K562 (cell line): Measurements from ENCODE around the gene NAB1. TPM values are rescaled to one million over a fixed set of nuclear protein-coding genes. Genes with fewer than 3 reads are reported as not detected.
A peak's percentile ranks its signal among the peaks of the same experiment; 100 is the strongest.

ENCODE experiments used
- JUNB ChIP-seq: fragments of 450-650 bp; formaldehyde crosslinking; conservative IDR thresholded peaks from 2 replicates; pipeline ENCODE4 v1.4.0; 2020; ENCODE audit warnings: mild to moderate bottlenecking
- KDM1A ChIP-seq, 2 experiments: fragments of 450-650 bp; IDR thresholded peaks; 2 replicates each; pipeline ENCODE4 v1.6.1; 2016; ENCODE audit warnings: mild to moderate bottlenecking in 2 of 2
- LEF1 ChIP-seq: fragments of 450-650 bp; IDR thresholded peaks from 2 replicates; pipeline ENCODE4 v1.6.1; 2016; ENCODE audit warnings: mild to moderate bottlenecking
- POLR2G ChIP-seq: fragments of 200-400 bp; formaldehyde crosslinking; IDR thresholded peaks from 2 replicates; pipeline ENCODE4 v1.6.1; 2017; ENCODE audit warnings: low read depth, mild to moderate bottlenecking, antibody characterized with exemption, low read length, moderate library complexity
- SRSF1 ChIP-seq: fragments of 200-400 bp; formaldehyde crosslinking; IDR thresholded peaks from 2 replicates; pipeline ENCODE4 v1.6.1; 2017; ENCODE audit warnings: mild to moderate bottlenecking, low read depth, low read length, moderate library complexity
- ZBTB40 ChIP-seq, 2 experiments: fragments of 450-650 bp in 1 of 2; sonication (generic) in 1 of 2; formaldehyde crosslinking in 1 of 2; IDR thresholded peaks; 2 replicates each; pipeline versions ENCODE4 v1.7.1 to v1.9.0; 2016 to 2022; ENCODE audit warnings: inconsistent platforms in 1 of 2, mild to moderate bottlenecking in 1 of 2, missing genetic modification reagents in 1 of 2
- ZNF75A ChIP-seq: fragments of 450-650 bp; formaldehyde crosslinking; IDR thresholded peaks from 2 replicates; pipeline ENCODE4 v1.4.0; 2020; ENCODE audit warnings: mild to moderate bottlenecking
- polyA plus RNA-seq, 8 experiments: library from polyadenylated mRNA; depleted of rRNA in 4 of 8; stranded (reverse) in 5 of 8; unstranded in 3 of 8; fragments of >200 nt; fragmentation: Nextera tagmentation in 2 of 8; fragmentation: Illumina TruSeq in 1 of 8; extraction: Ambion mirVana in 2 of 8; extraction: Trizol in 1 of 8; gene quantifications; 2 replicates each; pipeline versions ENCODE4 v1.2.1 to v1.2.3, GENCODE V29; 2011 to 2014; ENCODE audit warnings: inconsistent platforms in 1 of 8, missing spikeins in 1 of 8
- total RNA-seq, 7 experiments: library from RNA; depleted of rRNA in 6 of 7; stranded (reverse); fragments of >200 nt in 6 of 7; fragmentation: Illumina TruSeq in 2 of 7; extraction: Trizol in 2 of 7; gene quantifications; 2 replicates each; pipeline versions ENCODE4 v1.2.1 to v1.2.3, GENCODE V29; 2011 to 2021; ENCODE audit warnings: low replicate concordance in 1 of 7
- TF ChIP-seq, protein P1 (sequence below): fragments of 450-650 bp; IDR thresholded peaks from 2 replicates; pipeline ENCODE4 v1.6.1; 2016; ENCODE audit warnings: low read depth
- TF ChIP-seq, protein P2 (sequence below): fragments of 450-650 bp; IDR thresholded peaks from 2 replicates; pipeline ENCODE4 v1.6.1; 2016

The NAB1 gene
- total and polyA plus RNA-seq, 9 of the 15 experiments (the other 6 are each of a cell fraction or from before 2014, with no cell fraction given) = 3.1 to 23.0 (median 16.3) TPM

GRCh38 chr2:190618030-190618429, 30.9 kb upstream of the NAB1 start (continued):
- TF ChIP-seq ZBTB40 (IDR thresholded peaks at IDR 0.05) = no peak
- no peak for TF ChIP-seq ZBTB40 (CRISPR knock-in tag; IDR thresholded peaks at IDR 0.05)
- TF ChIP-seq POLR2G = no peak
- TF ChIP-seq, protein P1, sequence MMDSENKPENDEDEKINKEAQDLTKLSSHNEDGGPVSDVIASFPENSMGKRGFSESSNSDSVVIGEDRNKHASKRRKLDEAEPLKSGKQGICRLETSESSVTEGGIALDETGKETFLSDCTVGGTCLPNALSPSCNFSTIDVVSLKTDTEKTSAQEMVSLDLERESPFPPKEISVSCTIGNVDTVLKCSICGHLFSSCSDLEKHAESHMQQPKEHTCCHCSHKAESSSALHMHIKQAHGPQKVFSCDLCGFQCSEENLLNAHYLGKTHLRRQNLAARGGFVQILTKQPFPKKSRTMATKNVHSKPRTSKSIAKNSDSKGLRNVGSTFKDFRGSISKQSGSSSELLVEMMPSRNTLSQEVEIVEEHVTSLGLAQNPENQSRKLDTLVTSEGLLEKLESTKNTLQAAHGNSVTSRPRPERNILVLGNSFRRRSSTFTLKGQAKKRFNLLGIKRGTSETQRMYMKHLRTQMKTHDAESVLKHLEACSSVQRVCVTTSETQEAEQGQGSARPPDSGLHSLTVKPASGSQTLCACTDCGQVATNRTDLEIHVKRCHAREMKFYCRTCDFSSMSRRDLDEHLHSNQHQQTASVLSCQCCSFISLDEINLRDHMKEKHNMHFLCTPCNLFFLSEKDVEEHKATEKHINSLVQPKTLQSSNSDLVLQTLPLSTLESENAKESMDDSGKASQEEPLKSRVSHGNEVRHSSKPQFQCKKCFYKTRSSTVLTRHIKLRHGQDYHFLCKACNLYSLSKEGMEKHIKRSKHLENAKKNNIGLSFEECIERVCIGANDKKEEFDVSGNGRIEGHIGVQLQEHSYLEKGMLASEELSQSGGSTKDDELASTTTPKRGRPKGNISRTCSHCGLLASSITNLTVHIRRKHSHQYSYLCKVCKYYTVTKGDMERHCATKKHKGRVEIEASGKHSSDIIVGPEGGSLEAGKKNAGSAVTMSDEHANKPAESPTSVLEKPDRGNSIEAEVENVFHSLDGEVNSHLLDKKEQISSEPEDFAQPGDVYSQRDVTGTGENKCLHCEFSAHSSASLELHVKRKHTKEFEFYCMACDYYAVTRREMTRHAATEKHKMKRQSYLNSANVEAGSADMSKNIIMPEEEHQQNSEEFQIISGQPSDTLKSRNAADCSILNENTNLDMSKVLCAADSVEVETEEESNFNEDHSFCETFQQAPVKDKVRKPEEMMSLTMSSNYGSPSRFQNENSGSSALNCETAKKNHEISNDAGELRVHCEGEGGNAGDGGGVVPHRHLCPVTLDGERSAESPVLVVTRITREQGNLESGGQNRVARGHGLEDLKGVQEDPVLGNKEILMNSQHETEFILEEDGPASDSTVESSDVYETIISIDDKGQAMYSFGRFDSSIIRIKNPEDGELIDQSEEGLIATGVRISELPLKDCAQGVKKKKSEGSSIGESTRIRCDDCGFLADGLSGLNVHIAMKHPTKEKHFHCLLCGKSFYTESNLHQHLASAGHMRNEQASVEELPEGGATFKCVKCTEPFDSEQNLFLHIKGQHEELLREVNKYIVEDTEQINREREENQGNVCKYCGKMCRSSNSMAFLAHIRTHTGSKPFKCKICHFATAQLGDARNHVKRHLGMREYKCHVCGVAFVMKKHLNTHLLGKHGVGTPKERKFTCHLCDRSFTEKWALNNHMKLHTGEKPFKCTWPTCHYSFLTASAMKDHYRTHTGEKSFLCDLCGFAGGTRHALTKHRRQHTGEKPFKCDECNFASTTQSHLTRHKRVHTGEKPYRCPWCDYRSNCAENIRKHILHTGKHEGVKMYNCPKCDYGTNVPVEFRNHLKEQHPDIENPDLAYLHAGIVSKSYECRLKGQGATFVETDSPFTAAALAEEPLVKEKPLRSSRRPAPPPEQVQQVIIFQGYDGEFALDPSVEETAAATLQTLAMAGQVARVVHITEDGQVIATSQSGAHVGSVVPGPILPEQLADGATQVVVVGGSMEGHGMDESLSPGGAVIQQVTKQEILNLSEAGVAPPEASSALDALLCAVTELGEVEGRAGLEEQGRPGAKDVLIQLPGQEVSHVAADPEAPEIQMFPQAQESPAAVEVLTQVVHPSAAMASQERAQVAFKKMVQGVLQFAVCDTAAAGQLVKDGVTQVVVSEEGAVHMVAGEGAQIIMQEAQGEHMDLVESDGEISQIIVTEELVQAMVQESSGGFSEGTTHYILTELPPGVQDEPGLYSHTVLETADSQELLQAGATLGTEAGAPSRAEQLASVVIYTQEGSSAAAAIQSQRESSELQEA = no peak
- peak; percentile 56 to 71; a peak in 3 of 4 replicates for TF ChIP-seq KDM1A (IDR thresholded peaks at IDR 0.05)
- no peak for TF ChIP-seq ZNF75A (CRISPR knock-in tag)
- no peak for TF ChIP-seq SRSF1
- peak; percentile 39; the same call in 1 of the 2 replicates for TF ChIP-seq LEF1
- TF ChIP-seq JUNB = no peak
- TF ChIP-seq, protein P2, sequence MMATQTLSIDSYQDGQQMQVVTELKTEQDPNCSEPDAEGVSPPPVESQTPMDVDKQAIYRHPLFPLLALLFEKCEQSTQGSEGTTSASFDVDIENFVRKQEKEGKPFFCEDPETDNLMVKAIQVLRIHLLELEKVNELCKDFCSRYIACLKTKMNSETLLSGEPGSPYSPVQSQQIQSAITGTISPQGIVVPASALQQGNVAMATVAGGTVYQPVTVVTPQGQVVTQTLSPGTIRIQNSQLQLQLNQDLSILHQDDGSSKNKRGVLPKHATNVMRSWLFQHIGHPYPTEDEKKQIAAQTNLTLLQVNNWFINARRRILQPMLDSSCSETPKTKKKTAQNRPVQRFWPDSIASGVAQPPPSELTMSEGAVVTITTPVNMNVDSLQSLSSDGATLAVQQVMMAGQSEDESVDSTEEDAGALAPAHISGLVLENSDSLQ = peak; percentile 87
